Body of pancreas (tissue), 4 donors: ENCODE results near the gene SLC22A23.

ENCODE experiments used
- POLR2A ChIP-seq, 3 donors: fragments of 450-650 bp; IDR thresholded peaks; one replicate each; pipeline ENCODE4 v1.6.1; 2016; ENCODE audit warnings: antibody characterized with exemption in 3 of 3, mild to moderate bottlenecking in 2 of 3
- TF ChIP-seq, protein P1 (sequence below), 7 experiments: fragments of 450-650 bp in 4 of 7; fragments of 200-600 bp in 3 of 7; sonication (generic) in 3 of 7; IDR thresholded peaks; one replicate each; pipeline ENCODE4 v1.5.1; 2016 to 2019; ENCODE audit warnings: antibody characterized with exemption in 7 of 7

GRCh38 chr6:3443221-3443515 lies 13.7 kb downstream of the SLC22A23 start:
- TF ChIP-seq, protein P1, sequence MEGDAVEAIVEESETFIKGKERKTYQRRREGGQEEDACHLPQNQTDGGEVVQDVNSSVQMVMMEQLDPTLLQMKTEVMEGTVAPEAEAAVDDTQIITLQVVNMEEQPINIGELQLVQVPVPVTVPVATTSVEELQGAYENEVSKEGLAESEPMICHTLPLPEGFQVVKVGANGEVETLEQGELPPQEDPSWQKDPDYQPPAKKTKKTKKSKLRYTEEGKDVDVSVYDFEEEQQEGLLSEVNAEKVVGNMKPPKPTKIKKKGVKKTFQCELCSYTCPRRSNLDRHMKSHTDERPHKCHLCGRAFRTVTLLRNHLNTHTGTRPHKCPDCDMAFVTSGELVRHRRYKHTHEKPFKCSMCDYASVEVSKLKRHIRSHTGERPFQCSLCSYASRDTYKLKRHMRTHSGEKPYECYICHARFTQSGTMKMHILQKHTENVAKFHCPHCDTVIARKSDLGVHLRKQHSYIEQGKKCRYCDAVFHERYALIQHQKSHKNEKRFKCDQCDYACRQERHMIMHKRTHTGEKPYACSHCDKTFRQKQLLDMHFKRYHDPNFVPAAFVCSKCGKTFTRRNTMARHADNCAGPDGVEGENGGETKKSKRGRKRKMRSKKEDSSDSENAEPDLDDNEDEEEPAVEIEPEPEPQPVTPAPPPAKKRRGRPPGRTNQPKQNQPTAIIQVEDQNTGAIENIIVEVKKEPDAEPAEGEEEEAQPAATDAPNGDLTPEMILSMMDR (IDR thresholded peaks at IDR 0.05): no peak
- no peak for TF ChIP-seq POLR2A (IDR thresholded peaks at IDR 0.05)
